ENCODE measurements around the gene REC8.

DNA sequence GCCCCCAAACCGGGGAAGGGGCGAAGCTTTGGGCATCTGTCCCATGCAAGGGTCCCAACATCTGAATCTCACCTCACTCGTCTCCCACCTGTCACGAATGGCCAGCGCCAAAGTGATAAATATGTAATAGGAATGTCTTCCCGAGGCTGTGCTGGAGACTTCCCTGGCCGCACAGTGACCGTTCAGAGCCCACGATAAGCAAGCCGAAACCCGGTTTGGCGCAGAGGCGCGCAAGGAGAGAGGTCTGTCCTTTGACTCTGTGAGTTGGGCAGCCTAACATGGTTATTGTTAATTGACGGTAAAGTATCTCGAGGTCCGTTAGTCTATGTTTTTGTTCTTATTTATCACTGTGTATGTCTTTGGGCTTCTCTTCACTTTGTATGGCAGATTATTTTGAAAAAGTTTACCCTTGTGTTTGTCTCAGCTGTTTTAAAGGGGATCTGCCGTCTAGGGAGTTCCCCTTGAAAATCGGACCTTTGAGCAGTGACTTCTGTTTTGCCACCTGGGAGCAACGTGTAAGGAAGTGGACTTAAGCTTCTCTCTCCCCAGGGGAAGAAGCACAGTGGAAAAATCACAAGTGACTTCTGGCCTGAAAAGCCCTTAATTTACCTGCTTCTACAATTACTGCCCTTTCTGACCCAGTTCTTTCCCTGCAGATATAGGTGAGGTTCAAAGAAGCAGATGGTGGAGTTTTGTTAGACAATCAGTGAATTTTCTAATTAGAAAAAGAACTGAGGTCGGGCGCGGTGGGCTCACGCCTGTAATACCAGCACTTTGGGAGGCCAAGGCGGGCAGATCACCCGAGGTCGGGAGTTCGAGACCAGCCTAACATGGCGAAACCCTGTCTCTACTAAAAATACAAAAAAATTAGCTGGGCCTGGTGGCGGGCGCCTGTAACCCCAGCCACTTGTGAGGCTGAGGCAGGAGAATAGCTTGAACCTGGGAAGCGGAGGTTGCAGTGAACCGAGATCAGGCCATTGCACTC lies 24.5 kb downstream of the REC8 start:
- TF ChIP-seq CTCF (IDR thresholded peaks at IDR 0.05; ENCODE audit: borderline replicate concordance, extremely low read depth, low read length, poor library complexity, severe bottlenecking) (no peak), EZH2 (IDR thresholded peaks at IDR 0.05; ENCODE audit: borderline replicate concordance, low read depth, low read length, severe bottlenecking) (no peak)

Measured in DND-41 (cell line).